ENCODE results near the gene SLC41A3.
"Not testable (repeated sequence)": the region's sequence is repeated elsewhere in the genome, so short reads cannot be mapped to it uniquely, and the experiment has no call there.

The SLC41A3 gene

DNA sequence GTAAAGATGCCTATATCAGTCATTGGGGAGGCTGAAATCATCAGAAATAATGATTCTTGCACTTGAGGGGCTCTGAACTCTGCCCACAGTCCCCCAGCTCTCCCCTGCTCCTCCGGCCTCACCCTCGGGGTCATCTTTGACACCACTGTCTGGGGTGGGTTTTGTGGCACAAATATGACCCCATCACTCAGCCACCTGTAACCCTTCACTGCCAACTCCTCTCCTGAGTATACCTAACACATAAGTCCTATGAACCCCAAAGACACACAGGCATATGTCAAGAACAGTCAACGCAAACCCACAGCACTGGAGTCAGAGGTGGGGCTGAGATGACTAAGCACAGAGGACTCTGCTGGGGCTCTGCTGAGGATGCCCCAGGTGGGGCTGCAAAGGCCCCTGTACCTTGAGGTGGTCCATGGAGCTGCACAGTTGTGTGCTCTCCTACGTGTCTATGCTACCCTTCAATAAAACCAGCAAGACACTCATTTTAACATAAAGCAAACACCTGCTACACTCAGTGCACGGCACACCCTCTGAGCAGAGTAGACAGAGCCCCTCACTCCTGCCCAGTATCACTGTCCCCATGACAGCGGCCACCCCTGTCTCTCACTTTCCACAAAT lies 29.9 kb downstream of the SLC41A3 start:
- no peak for DNase-seq (ENCODE audit: low read depth)

DNA sequence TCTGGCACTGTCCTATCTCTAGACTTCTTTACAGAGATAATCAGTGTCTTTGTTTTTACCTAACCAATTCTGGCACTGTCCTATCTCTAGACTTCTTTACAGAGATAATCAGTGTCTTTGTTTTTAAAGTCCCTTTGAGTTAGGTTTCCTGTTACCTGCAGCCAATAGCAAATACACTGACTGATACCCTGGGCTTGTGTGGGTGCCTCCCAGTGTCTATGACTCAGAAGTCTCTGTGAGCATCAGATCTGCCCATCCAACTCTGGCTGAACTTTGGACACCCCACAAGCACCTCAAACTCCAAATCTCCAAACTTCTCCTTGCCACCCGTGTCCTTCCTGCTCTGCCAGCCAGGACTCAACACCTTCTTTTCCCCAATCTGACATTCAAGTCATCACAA lies 30.4 kb downstream of the SLC41A3 start:
- DNase-seq (ENCODE audit: low read depth): no peak

DNA sequence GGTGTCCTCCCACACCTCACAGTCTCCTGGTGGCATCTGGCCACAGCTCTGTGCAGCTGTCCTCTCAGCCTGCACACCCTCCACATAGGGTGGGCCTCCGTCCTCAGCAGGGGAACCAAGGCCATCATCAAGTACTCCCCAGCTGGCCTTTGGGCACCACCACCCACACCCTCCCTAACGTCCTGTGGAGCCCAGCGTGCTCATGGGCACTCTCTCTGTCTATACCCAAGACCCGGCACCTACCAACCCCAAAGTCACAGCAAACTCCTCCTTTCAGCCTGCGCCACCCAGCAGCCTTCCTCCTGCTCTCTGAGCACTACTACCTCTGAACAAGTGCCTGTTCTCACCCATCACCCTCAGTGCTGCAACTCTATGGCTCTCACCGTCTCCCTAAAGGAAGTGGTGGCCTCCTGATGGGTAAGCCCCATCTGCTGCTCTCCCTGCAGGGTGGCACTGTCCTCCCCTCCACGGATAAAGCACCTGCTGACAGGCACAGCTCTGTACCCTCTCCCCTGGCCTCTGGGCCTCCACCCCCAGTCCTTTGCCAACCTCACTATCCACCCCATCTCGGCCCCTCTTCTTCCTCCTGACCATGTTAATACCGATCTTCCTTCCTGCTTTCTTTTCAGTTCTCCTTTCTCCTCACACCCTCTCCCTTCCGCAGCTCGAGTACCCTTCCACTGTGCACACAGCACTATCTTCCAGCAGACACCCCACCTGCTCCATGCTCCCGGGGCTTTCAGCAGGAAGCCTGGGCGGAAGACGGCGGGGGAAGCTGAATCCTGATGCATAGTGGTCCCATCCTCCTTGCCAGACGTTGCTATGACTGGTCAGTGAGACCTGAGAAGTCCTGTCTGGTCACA lies 31.5 kb downstream of the SLC41A3 start:
- DNase-seq (ENCODE audit: low read depth): no peak

DNA sequence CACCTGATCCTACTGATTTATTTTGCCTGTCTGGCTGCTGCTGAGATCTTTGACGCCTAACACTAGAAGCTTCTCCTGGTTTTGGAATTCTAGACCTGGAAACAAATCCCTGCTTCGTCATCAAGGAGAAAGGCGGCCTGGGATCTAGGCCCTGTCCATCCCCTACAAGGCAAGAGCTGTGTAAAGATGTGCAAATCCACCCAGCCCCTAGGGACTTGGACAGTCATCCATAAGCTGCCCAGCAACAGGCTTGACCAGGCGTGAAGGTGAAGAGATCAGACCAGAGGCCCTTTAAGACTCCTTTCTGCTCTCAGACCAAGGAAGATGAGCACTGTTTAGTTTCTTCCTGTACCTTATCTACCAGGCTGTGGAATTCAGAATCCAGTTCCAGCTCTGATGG lies 32.2 kb downstream of the SLC41A3 start:
- DNase-seq (ENCODE audit: low read depth): no peak

DNA sequence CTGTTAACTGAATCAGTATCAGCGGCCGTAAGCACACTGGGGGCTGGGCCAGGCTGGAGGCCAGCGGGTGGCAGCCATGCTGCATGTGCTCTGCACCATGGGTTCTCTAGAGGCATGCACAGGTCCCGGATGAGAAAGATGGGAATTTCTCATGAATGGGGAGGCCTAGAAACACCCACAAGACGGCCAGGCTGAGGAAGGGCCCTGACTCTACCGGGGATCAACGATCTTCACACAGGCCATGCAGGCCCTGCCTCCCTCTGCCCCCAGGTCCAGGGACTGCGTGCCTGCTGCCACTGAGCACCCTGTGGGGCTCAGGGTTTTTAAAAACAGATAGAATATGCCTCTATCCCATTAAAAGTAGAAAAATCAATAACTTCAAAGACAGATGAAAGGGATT lies 32.7 kb downstream of the SLC41A3 start:
- no peak for DNase-seq (ENCODE audit: low read depth)

DNA sequence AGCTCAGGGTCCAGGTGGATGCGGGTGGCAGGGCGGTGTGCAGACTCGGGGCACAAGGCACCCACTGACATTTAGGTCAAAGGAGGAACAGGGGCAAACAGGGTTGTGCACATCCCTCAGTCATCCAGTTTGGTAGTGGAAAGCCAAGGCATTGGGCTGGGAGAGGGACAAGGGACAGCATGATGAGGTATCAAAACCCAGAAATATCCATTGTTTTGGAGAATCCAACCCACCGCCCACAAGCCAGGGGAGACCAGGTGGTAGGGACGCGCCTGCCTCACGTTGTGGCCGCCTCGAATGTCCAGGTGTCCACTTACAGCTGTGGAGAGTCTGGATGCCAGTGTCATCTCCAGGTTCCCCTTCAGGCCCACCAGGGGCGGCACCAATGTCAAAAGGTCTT lies 33.3 kb downstream of the SLC41A3 start:
- no peak for DNase-seq (ENCODE audit: low read depth)

DNA sequence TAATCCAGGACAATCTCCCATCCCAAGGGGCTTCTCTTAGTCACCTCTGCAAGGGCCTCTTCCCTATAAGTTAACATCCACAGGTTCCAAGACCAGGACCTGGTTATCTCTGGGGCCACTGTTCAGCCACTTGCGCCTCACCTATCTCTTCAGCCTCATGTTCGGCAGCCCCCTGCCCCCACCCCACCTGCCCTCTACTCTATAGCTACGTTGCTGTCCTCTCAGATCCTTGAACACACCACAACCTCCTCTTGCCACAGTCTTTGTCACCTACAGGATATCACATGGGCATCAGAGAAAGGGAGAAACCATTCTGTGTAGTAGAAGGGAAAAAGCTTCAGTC lies 33.9 kb downstream of the SLC41A3 start:
- no peak for DNase-seq (ENCODE audit: low read depth)

DNA sequence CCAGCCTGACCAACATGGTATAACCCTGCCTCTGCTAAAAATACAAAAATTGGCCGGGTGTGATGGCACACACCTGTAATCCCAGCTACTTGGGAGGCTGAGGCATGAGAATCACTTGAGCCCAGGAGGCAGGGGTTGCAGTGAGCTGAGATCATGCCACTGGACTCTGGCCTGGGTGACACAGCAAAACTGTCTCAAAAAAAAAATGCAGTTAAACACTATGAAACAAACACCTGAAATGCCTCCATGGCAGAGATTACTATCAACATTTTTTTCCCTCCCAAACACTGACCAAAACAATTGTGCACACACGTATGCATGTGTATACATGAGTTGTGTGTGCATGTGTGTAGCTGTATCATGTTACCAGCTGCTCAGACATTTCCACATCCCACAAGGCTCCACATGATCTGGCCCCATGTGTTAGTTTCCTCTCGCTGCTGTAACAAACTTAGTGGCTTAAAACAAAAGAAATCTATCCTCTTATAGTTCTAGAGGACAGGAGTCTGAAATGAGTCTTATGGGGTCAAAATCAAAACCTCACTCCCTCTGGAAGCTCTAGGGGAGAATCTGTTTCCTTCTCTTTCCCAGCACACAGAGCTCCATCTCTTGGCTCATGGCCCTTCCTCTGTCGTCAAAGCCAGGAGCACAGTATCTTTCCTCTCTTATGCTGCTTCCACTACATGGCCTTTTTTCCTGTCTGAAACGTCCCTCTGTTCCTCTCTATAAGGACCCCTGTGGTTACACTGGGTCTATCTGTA lies 34.5 kb downstream of the SLC41A3 start:
- no peak for DNase-seq (ENCODE audit: low read depth)

DNA sequence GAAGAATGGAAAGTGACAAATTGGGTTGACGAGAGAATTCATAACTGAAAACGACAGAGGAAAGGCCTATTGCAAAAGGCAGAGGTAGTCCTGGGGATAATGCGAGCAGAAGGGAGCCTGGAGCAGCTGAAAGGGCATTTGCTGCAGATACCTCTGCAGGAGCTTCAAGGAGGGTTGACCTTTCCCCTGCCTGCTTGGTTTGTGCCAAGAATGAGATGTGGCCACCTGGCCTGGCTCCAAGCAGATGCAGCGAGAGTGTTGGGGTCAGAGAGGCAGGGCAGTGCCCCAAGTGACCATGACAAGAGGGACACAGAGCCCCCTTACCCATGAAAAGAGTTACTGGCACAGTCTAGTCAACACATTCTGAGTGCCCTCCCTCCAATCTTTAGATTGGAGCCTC lies 43.5 kb downstream of the SLC41A3 start:
- DNase-seq (ENCODE audit: low read depth): no peak

DNA sequence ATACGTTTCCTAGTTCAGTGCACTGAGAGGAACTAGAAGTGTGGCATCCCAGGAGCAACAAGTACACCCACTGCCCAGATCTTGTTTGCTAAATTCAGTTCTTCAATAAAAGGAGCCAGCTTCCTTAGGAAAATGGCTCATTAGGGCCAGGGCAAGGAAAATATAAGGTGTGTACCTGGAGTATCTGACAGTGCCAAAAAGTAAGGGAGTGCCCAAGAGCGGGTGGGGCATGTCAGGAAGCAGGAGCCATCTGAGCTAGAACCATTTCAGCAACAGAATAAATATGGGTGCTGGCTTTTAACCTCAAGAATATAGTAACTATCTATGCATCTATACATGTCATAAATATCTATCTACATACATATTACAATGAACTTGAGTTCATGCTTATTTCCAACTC lies 44.1 kb downstream of the SLC41A3 start:
- no peak for DNase-seq (ENCODE audit: low read depth)

DNA sequence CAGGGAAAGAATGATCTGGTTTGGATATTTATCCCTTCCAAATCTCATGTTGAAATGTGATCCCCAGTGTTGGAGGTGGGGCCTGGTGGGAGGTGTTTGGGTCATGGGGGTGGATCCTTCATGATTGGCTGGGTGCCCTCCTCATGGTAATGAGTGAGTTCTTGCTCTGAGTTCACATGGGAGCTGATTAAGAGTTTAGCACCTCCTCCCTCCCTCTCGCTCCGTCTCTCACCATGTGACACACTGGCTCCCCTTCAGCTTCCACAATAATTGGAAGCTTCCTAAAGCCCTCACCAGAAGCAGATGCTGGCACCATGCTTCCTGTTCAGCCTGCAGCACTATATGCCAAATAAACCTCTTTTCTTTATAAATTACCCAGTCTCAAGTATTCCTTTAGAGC lies 45.1 kb downstream of the SLC41A3 start:
- not testable (repeated sequence) for DNase-seq (ENCODE audit: low read depth)

DNA sequence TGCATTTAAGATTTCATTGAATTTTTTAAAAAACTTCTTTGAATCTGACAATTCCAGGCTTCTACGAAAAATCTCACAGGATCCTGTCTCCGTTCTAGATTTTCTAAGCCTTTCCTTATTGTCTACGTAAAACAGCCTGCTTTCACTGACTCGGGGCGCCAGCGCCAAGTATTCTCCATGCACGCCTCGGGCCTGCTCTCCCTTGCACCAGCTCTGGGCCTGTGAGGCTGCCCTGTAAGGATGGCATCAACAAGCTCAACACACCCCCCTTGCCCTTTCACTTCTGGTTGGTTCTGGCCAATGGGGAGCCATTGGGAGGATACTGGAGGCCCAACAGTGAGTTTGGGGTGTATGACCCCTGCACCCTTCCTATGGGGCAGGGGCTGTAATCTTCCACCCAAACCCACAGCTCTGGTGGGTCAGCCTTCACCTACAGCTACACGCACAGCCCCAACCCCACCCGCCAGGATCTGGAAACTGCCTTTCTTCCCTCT lies 47.8 kb downstream of the SLC41A3 start:
- no peak for DNase-seq (ENCODE audit: low read depth)

DNA sequence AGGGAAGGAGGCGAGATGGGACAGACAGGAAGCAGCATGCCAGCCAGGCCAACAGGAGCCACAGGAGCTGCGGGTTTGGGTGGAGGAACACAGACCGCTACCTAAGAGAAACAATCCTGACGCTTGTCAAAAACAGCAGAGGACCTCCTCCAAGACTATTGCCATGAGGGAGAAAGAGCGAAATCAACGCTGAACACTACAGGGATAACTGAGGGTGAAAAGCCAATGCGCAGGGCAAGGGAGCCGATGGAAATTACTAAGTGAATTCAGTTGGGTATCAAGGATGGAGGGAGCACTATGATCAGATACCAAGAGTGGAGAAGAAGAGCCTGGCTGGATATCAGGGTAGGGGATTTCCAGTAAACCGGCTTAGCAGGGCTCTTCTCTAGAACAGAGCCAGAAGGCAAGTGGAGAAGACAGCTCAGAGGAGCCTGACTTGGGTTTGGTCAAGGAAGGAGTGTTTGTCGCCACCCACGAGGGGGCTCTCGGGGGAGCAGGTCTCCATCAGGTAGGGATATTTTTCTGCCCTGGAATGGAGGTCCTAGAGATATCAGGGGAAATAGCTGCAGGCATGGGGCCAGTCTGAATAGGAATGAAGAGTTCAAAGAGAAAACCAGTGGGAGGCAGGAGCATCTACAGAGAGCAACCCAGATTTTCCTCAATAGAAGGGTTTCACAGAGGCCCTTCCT lies 48.4 kb downstream of the SLC41A3 start:
- DNase-seq (ENCODE audit: low read depth): no peak

DNA sequence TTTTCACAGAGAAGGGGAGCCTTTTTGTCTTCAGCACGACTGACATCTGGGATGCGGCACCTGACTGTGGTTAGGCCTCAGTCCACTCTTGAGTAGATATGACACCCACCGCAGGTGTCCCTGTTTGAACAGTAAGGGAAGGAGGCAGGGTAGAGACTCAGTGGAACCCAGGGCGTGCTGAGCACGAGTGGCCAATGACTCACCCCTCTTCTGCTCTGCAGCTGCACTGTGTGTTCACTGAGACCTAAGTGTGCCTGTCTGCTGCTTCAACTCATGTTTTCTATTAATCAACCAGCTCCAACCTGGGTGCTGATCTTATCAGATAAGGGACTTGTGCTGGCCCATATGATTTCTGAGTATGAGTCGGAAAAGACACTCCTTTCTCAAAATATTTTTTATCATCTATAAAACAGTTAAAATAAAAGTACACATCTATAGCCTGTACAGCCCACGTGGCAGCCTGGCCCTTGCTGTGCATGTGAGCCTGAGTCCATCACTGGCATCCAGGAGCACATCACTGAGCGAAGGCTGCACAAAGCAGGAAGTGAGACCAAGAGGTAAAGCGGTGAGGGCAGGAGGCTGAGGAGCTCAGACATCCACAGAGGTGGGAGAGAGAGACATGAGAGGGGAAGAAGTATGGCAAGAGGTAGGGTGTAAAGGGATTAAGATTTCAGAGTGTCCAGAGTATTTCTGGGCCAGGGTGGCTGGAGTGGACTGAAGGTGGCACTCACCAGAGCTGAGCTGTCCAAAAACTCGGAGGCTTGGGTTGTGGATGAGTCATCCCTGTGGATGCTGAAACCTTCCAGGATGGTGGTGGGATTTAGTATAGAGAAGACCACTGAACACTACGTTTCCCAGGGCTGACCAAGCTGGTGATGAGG lies 49.2 kb downstream of the SLC41A3 start:
- no peak for DNase-seq (ENCODE audit: low read depth)

DNA sequence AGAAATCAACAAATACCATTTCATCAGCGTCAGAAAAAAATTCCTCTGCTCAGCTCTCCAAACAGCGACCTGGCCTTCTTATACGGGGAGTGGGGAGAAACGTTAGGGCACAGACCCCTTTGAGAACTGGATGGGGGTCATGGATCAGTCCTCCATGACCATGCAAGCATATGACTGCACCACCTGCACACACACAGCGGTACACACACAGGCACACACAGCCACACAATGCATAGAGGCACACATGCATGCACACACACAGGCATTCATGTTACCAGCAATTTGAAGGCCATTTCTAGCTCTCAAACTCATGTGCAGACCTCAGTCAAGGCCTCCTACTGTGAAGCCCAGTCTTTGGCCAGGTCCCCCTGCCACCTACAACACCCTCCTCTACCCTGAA lies 50.2 kb downstream of the SLC41A3 start:
- DNase-seq (ENCODE audit: low read depth): no peak

DNA sequence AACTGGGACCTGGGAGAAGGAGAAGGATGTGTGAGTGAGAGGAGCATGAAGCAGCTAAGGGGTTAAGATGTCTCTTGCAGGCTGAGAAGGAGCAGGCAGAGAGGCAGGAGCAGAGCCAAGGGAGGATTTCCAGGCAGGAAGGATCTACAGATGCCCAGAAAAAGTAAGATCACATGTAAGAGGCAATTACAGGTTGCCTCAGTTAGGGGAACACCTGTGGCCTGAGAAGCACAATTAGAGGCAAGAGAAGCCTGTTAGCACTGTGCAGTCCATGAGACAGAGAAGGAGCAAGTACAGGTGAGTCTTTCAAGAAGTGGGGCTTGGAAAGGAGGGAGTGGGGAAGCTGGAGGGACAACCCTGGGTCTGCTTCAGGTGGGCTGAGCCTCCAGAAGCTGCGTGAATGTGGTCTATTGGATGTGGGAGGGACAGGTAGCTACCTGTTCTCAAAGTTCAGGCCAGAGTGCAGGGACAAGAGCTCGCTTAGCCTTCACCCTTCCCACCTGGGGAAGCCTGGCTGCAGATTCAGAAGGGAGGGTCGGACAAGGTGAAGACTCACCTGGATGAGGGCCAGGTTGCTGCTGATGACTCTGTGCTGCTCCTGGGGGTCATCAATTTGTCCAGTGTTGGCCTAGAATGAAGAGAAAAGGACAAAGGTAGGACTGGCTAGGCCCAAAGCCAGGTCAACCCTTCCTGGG lies 50.7 kb downstream of the SLC41A3 start:
- DNase-seq (ENCODE audit: low read depth): no peak

DNA sequence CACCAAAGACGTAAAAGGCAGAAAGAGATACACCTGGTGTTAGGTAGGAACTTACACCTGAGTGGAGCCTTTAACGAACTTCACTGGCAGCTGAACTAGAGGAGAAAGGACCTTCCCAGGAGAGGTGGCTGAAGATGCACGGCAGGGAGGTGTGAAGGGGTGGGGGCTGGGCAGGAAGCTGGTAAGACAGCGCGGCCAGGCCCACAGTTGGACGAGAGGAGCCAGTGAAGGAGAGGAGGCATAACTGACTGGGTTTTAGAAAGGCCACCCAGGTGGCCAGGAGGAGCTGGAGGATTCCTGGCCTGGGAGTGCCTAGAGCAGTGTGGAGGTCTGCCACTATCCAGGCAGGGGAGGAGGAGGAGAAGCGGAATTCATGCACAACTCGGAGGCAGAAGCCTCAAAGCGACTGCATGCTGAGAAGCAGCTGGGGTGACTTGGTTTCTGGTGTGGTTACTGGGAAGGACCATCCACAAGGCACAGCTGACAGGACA lies 51.9 kb downstream of the SLC41A3 start:
- no peak for DNase-seq (ENCODE audit: low read depth)

DNA sequence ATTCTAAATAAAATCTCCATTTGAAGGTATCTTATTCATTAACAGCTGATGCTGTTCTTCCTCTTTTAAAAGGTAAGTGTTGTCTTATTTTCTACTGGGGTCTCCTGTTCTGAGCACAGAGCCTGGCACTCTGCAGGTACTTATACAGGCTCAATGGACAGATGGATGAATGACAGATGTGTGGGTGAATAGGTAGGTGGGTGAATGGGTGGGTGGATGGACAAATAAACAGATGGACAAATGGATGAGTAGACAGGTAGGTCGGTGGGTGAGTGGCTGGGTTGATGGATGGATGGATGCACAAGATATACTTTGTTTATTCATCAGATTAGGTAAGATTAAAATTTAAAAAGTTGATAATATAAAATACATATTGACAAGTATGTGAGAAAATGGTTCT lies 53.5 kb downstream of the SLC41A3 start:
- DNase-seq (ENCODE audit: low read depth): no peak

DNA sequence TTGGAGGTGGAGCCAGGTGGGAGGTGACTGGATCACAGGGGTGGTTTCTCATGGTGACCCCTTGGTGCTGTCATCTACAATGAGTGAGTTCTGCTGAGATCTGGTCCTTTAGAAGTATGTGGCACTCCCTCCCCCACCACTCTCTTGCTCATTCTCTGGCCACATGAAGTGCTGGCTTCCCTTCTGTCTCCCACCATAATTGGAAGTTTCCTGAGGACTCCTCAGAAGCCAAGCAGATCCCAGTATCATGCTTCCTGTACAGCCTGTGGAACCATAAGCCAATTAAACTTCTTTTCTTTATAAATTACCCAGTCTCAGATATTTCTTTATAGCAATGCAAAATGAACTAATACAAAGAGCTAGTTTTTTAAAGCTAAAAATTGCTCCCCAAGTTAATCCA lies 54.7 kb downstream of the SLC41A3 start:
- DNase-seq (ENCODE audit: low read depth): no peak

DNA sequence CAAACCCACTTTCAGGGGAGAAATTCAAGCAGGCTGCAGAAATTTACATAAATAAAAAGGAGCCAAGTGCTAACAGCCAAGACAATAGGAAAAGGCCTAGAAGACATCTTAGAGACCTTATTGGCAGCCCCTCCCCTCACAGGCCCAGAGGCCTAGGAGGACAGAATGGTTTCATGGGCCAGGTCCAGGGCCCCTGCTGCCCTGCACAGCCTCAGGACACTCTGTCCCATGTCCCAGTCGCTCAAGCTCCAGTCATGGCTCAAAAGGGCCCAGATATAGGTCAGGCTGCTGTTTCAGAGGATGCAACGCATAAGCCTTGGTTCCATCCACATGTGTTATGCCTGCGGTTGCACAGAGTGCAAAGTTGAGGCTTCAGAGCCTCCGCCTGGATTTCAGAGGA lies 55.8 kb downstream of the SLC41A3 start:
- no peak for DNase-seq (ENCODE audit: low read depth)

DNA sequence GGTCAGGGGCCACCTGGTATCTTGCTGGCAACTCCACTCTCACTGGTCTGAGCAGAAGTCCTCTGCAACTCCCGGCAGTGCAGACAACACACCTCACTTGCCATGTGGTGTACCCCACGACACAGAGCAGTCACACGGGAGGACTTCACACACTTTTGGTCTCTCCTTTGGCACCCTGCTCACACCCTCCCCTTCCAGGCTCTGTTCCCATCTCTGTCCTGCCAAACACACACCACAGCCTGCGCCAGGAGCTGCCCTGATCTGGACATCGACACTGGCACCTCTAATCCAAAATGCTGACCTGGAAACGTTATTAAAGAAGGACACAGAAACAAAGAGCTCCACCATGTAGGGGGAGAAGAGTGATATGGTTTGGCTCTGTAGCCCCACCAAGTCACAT lies 57.2 kb downstream of the SLC41A3 start:
- no peak for DNase-seq (ENCODE audit: low read depth)
